ENCODE data around the gene MED8.

DNA sequence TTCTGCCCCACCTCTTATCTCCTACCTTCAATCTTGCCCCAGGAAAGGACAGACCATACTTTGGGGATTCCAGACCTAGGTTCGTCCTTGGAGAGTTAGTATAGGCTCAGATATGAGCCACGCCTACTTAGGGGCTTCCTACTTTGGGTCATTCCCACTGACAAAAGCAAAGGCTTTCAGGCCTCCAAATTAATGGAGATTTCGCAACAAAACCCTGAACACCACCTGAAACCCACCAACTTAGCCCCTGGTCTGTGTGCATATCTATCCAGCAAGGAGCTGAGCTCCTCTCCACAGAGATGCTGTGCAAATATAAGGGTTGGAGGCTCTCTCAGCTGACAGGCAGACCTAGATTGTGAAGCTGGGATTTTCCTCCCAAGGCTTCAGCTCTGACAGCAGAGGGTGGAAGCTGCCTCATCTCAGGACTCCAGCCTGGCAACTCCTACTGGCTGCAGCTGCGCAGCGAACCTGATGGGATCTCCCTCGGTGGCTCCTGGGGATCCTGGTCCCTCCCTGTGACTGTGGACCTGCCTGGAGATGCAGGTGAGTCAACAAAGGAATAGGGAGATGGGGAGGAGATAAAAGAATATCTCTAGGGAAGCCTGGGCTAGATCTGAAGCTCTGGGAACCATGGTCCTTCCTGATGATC is 49.9 kb downstream of the MED8 start:
- TF ChIP-seq, protein P1, sequence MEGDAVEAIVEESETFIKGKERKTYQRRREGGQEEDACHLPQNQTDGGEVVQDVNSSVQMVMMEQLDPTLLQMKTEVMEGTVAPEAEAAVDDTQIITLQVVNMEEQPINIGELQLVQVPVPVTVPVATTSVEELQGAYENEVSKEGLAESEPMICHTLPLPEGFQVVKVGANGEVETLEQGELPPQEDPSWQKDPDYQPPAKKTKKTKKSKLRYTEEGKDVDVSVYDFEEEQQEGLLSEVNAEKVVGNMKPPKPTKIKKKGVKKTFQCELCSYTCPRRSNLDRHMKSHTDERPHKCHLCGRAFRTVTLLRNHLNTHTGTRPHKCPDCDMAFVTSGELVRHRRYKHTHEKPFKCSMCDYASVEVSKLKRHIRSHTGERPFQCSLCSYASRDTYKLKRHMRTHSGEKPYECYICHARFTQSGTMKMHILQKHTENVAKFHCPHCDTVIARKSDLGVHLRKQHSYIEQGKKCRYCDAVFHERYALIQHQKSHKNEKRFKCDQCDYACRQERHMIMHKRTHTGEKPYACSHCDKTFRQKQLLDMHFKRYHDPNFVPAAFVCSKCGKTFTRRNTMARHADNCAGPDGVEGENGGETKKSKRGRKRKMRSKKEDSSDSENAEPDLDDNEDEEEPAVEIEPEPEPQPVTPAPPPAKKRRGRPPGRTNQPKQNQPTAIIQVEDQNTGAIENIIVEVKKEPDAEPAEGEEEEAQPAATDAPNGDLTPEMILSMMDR (conservative IDR thresholded peaks at IDR 0.05; ENCODE audit: low read depth in 2 of 2), result no peak
- no peak for TF ChIP-seq EZH2 (IDR thresholded peaks at IDR 0.05; ENCODE audit: low read depth, unreplicated experiment)
- TF ChIP-seq, protein P2, sequence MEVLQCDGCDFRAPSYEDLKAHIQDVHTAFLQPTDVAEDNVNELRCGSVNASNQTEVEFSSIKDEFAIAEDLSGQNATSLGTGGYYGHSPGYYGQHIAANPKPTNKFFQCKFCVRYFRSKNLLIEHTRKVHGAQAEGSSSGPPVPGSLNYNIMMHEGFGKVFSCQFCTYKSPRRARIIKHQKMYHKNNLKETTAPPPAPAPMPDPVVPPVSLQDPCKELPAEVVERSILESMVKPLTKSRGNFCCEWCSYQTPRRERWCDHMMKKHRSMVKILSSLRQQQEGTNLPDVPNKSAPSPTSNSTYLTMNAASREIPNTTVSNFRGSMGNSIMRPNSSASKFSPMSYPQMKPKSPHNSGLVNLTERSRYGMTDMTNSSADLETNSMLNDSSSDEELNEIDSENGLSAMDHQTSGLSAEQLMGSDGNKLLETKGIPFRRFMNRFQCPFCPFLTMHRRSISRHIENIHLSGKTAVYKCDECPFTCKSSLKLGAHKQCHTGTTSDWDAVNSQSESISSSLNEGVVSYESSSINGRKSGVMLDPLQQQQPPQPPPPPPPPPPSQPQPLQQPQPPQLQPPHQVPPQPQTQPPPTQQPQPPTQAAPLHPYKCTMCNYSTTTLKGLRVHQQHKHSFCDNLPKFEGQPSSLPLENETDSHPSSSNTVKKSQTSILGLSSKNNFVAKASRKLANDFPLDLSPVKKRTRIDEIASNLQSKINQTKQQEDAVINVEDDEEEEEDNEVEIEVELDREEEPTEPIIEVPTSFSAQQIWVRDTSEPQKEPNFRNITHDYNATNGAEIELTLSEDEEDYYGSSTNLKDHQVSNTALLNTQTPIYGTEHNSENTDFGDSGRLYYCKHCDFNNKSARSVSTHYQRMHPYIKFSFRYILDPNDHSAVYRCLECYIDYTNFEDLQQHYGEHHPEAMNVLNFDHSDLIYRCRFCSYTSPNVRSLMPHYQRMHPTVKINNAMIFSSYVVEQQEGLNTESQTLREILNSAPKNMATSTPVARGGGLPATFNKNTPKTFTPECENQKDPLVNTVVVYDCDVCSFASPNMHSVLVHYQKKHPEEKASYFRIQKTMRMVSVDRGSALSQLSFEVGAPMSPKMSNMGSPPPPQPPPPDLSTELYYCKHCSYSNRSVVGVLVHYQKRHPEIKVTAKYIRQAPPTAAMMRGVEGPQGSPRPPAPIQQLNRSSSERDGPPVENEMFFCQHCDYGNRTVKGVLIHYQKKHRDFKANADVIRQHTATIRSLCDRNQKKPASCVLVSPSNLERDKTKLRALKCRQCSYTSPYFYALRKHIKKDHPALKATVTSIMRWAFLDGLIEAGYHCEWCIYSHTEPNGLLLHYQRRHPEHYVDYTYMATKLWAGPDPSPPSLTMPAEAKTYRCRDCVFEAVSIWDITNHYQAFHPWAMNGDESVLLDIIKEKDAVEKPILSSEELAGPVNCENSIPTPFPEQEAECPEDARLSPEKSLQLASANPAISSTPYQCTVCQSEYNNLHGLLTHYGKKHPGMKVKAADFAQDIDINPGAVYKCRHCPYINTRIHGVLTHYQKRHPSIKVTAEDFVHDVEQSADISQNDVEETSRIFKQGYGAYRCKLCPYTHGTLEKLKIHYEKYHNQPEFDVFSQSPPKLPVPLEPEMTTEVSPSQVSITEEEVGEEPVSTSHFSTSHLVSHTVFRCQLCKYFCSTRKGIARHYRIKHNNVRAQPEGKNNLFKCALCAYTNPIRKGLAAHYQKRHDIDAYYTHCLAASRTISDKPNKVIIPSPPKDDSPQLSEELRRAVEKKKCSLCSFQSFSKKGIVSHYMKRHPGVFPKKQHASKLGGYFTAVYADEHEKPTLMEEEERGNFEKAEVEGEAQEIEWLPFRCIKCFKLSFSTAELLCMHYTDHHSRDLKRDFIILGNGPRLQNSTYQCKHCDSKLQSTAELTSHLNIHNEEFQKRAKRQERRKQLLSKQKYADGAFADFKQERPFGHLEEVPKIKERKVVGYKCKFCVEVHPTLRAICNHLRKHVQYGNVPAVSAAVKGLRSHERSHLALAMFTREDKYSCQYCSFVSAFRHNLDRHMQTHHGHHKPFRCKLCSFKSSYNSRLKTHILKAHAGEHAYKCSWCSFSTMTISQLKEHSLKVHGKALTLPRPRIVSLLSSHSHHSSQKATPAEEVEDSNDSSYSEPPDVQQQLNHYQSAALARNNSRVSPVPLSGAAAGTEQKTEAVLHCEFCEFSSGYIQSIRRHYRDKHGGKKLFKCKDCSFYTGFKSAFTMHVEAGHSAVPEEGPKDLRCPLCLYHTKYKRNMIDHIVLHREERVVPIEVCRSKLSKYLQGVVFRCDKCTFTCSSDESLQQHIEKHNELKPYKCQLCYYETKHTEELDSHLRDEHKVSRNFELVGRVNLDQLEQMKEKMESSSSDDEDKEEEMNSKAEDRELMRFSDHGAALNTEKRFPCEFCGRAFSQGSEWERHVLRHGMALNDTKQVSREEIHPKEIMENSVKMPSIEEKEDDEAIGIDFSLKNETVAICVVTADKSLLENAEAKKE (CRISPR knock-in tag; IDR thresholded peaks at IDR 0.05), result no peak

Data from GM23338 (cell line).